Vagina (tissue), 2 donors: ENCODE data around the gene MAST2.

Source experiments
- CTCF ChIP-seq, 3 experiments: fragments of 450-650 bp in 2 of 3; fragments of 200-600 bp in 1 of 3; sonication (generic) in 1 of 3; IDR thresholded peaks; one replicate each; pipeline ENCODE4 v1.5.1; 2017 to 2019; ENCODE audit warnings: antibody characterized with exemption in 3 of 3, mild to moderate bottlenecking in 2 of 3, moderate library complexity in 2 of 3
- POLR2A ChIP-seq, 2 donors: fragments of 450-650 bp; IDR thresholded peaks; one replicate each; pipeline ENCODE4 v1.6.1; 2017; ENCODE audit warnings: antibody characterized with exemption in 2 of 2, mild to moderate bottlenecking in 2 of 2, moderate library complexity in 2 of 2
- POLR2AphosphoS5 ChIP-seq, 2 donors: sonication (generic); formaldehyde crosslinking; IDR thresholded peaks; one replicate each; pipeline ENCODE4 v1.9.0; 2017; ENCODE audit warnings: antibody characterized with exemption in 2 of 2, mild to moderate bottlenecking in 2 of 2, low read depth in 1 of 2; ENCODE audit not compliant: insufficient read depth in 1 of 2

- TF ChIP-seq CTCF (IDR thresholded peaks at IDR 0.05) (no peak), POLR2AphosphoS5 (IDR thresholded peaks at IDR 0.05; ENCODE audit: insufficient read depth in 1 of 2, low read depth in 1 of 2) (no peak), POLR2A (IDR thresholded peaks at IDR 0.05) (no peak)
Measured at GRCh38 chr1:46084553-46085451, 281.4 kb downstream of the MAST2 start.
